NCI-H1436 (cell line): Measurements from ENCODE around the gene SLC35A1.

ENCODE experiments used
- DNase-seq: peaks from one replicate; lab custom pipeline; 2025; lab: John Stamatoyannopoulos, UW

SLC35A1 gene

DNA sequence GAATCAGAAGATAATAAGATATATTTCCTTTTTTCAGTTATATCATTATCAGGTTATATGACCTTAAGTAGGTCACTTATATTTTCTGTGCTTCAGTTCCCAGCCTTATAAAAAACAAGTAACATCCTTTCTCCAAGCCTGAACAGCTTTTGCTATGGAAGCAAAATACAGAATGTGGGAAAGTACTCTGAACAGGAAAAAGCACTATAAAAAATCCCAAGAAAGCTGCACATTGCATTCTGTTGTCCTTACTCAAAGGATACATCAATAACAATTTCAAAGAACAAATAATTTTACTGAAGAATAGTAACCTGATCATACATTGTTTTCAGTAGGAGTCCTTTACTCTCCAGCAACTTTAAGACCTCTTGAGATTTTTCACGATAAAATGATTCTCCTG is 56.4 kb downstream of the SLC35A1 start:
- DNase-seq = no peak

GRCh38 chr6:87534377-87535047 is 61.7 kb downstream of the SLC35A1 start:
- no peak for DNase-seq

DNA sequence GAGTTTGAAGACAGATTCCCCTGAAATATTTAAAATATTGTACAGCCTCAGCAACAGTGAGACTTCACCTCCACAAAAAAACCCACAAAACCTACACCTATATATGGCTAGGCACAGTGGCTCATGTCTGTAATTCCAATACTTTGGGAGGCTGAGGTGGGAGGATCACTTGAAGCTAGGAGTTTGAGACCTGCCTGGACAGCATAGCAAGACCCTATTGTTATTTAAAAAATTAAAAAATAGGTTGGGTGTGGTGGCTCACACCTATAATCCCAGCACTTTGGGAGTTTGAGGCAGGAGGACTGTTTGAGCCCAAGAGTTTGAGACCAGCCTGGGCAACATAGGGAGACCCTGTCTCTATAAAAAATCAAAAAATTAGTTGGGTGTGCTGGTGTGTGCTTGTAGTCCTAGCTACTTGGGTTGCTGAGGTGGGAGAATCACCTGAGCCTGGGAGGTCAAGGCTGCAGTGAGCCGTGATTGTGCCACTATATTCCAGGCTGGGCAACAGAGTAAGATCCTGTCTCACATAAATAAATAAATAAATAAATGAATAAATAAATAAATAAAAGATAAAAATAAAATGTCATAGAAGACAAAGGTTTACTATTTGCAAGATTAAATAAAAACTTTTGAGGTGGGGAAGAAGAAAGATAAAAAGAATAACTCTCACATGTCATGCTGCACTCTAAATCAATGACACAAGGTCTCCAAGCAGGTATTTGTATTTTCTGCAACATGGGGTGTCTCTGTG is 65.9 kb downstream of the SLC35A1 start:
- DNase-seq = no peak

DNA sequence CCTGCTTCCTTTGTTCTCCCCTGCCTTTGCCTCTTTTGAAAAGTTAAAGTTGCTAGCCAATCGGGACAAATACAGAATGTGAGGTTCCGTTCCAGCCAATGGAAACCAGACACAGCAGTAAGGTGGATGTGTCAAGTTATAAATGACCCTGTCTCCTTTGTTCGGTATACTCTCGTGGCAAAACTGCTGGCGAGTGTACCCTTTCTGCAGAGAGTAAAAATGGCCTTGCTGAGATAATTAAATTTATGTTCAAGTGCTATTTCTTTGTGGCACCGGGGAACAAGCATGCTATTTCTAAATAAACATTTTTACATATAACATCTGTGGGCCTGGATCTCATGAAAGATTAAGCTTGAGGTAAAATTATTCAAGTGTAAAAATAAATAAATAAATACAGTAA is 66.8 kb downstream of the SLC35A1 start:
- DNase-seq = no peak

- DNase-seq = no peak
Measured at GRCh38 chr6:87540539-87540938, 67.8 kb downstream of the SLC35A1 start.

DNA sequence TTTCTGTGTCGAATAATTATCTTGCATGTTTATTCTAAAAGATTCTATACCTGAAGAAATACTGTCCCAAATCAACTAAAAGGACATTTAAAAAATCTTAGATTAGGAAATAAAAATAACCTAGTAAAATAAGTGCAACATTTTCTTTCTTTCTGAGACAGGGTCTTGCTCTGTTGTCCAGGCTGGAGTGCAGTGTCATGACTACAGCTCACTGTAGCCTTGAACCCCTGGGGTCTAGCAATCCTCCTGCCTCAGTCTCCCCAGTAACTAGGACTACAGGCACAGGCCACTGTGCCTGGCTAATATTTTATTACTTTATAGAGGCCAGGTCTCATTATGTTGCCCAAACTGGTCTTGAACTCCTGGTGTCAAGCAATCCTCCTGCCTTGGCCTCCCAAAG is 68.3 kb downstream of the SLC35A1 start:
- DNase-seq = no peak

- DNase-seq = no peak
Measured at GRCh38 chr6:87541744-87542143, 69.0 kb downstream of the SLC35A1 start.

DNA sequence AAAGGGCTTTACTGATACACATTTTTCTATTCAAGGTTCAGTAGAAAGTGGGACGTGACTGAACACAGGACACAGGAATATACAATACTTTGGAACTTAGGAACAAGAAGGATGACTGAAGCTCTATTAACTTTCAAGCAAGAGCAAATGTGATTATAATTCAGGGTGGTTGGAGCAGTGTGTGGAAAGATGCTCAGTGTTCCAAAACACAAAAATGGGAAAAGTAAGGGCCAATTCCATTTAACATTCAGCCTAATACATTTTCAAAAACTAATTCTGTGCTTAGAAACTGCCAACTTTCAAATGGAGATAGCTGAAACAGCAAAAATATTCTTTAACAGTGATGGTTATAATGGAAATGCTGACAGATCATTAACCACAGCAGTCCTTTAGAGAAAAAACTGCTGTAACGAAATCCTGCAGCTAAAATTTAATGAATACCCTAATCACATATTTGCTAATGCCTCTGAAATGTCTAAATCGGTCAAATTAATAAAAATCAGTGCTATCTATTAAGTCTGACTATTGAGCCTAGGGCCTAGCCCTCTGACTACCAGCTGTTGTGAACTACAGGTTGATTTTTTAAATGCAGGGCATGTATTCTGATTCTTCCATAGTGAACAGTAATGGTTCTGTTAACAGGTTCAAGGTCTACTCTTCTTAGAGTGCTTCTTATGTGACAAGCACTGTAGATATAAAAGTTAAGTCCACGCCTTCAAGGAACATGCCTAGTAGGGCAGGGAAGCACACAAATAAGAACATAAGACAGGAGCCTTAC is 71.1 kb downstream of the SLC35A1 start:
- DNase-seq = no peak

- DNase-seq = no peak
Measured at GRCh38 chr6:87544474-87544735, 71.6 kb downstream of the SLC35A1 start.

- DNase-seq = no peak
Measured at GRCh38 chr6:87551799-87552198, 79.0 kb downstream of the SLC35A1 start.

GRCh38 chr6:87553159-87553765 is 80.5 kb downstream of the SLC35A1 start:
- no peak for DNase-seq

DNA sequence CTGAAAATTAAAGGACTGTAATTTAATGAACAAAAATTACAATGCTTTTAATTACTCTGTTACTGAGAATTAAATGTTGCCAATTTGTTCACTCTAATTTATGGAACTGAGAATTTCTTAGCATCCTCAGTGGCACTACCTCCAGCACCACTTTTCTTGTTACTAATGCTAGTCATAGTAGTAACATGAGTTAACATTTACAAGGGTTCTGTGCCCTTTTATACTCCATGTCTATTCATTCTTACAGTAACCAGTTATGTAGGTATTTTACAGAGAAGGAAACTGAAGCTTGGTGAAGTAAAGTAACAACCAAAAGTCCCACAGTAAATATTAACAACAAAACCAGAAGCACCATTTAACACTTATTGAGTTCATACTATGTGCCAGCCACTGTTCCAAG is 82.7 kb downstream of the SLC35A1 start:
- no peak for DNase-seq

DNA sequence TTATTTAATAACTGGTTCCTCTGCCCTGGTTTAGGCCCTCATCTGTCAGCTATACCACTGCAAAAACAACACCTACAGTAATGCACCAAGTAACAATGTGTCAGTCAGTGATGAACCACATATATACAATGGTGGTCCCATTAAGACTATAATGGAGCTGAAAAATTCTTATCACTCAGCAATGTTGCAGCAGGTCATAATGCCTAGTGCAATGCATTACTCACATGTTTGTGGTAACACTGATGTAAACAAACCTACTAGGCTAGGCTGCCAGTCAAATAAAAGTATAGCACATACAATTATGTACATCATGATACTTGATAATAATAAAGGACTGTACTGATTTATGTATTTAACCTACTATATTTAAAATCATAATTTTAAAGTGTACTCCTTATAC is 85.7 kb downstream of the SLC35A1 start:
- DNase-seq = no peak

DNA sequence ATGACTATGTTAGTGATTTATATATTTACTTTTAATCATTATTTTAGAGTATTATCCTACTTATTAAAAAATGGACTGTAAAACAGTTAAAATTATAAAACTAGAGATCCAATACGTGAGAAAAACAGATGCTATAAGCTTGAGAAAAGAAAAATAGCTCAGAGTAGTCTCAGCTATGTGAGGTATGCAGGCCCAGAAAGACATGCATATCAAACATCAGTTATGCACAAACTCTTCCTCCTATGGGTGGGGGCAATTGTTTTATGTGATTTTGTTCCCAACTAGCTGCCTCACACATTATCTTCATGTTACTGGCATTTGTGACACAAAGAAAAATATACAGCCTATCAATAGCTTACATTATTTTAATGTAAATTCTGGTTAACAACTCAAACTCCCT is 88.2 kb downstream of the SLC35A1 start:
- no peak for DNase-seq
